Brain microvascular endothelial cell (primary cell): ENCODE results near the gene COL26A1.

ENCODE experiments used
- DNase-seq: peaks from one replicate; pipeline ENCODE4 v3.0.0-alpha.2; 2020
- H3K27ac ChIP-seq: fragments of 250-450 bp; sonication (Bioruptor Pico); 2 replicates; pipeline ENCODE4 v1.5.1; 2020; ENCODE audit warnings: mild to moderate bottlenecking, moderate library complexity
- H3K27me3 ChIP-seq: fragments of 250-450 bp; sonication (Bioruptor Pico); replicated peaks from 2 replicates; pipeline ENCODE4 v1.5.1; 2020; ENCODE audit warnings: mild to moderate bottlenecking
- H3K36me3 ChIP-seq: fragments of 250-450 bp; sonication (Bioruptor Pico); replicated peaks from 2 replicates; pipeline ENCODE4 v1.5.1; 2020; ENCODE audit warnings: mild to moderate bottlenecking
- H3K4me3 ChIP-seq: 2 replicates; pipeline ENCODE4 v1.5.1; 2011; ENCODE audit warnings: low read depth, mild to moderate bottlenecking, control low read depth, low read length, moderate library complexity
- in situ Hi-C: cut with HindIII; loops from 2 replicates; pipeline ENCODE4 v1.10.0; 2017; ENCODE audit warnings: low sequenced_read_pairs, low pct_ligation_motif_present
- TF ChIP-seq, protein P1 (sequence below): IDR thresholded peaks from 2 replicates; pipeline ENCODE4 v1.5.1; 2011; ENCODE audit warnings: low read depth, mild to moderate bottlenecking, moderate library complexity, low read length, control low read depth, inconsistent platforms; ENCODE audit errors: missing control alignments

COL26A1 gene

GRCh38 chr7:101402081-101402779, 39.6 kb downstream of the COL26A1 start:
- Histone ChIP-seq H3K36me3 (no peaks in the 10 kb centered on the region), H3K27me3 (no peaks in the 10 kb centered on the region), H3K4me3 (no peak overlapping the region), H3K27ac (no peak overlapping the region)
- in situ Hi-C loops: no loop called here
- DNase-seq: peak; percentile 18
- TF ChIP-seq, protein P1, sequence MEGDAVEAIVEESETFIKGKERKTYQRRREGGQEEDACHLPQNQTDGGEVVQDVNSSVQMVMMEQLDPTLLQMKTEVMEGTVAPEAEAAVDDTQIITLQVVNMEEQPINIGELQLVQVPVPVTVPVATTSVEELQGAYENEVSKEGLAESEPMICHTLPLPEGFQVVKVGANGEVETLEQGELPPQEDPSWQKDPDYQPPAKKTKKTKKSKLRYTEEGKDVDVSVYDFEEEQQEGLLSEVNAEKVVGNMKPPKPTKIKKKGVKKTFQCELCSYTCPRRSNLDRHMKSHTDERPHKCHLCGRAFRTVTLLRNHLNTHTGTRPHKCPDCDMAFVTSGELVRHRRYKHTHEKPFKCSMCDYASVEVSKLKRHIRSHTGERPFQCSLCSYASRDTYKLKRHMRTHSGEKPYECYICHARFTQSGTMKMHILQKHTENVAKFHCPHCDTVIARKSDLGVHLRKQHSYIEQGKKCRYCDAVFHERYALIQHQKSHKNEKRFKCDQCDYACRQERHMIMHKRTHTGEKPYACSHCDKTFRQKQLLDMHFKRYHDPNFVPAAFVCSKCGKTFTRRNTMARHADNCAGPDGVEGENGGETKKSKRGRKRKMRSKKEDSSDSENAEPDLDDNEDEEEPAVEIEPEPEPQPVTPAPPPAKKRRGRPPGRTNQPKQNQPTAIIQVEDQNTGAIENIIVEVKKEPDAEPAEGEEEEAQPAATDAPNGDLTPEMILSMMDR: no peak

GRCh38 chr7:101402835-101403234, 40.2 kb downstream of the COL26A1 start:
- DNase-seq: no peak
- Histone ChIP-seq H3K27ac (no peak overlapping the region), H3K27me3 (no peaks in the 10 kb centered on the region), H3K36me3 (no peaks in the 10 kb centered on the region), H3K4me3 (no peak overlapping the region)
- in situ Hi-C loops: no loop called here
- TF ChIP-seq, protein P1: no peak

DNA sequence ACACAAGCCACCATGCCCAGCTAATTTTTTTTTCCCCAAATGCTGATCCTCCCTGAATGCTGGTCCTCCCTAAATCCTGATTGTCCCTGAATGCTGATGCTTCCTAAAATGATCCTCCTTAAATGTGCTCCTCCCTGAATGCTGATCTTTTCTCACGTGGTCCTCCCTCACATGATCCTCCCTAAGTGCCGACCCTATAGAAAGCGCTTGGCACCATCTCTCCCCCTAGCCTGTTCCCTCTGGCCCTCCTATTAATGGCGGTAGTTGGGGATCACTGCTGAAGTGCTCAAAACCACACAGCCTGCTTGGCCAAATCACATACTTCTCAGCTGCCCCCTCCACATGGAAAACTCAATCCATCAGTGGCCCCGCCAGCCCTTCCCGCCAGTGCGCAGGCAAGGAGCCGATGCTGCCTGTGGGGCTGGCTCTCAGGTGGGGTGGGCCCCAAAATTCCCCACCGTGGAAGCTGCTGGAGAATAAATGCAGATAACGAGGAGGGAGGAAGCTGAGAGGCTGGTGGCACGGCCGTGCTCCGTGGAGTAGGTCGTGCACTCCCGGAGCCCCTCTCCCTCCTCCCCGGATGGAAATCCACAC, 42.9 kb downstream of the COL26A1 start:
- H3K36me3 ChIP-seq: no peaks in the 10 kb centered on the region
- H3K27me3 ChIP-seq: no peaks in the 10 kb centered on the region
- no peak overlapping the region for H3K4me3 ChIP-seq
- no peak overlapping the region for H3K27ac ChIP-seq
- DNase-seq: no peak
- in situ Hi-C loops: no loop called here
- TF ChIP-seq, protein P1: no peak

GRCh38 chr7:101410743-101411507, 48.2 kb downstream of the COL26A1 start:
- Histone ChIP-seq H3K27ac (no peak overlapping the region), H3K36me3 (no peaks in the 10 kb centered on the region), H3K4me3 (no peak overlapping the region), H3K27me3 (no peaks in the 10 kb centered on the region)
- TF ChIP-seq, protein P1: peak; percentile 93
- peak; percentile 6 for DNase-seq
- in situ Hi-C loops: no loop called here

- Histone ChIP-seq H3K4me3 (no peak overlapping the region), H3K27ac (no peak overlapping the region), H3K36me3 (no peaks in the 10 kb centered on the region), H3K27me3 (no peaks in the 10 kb centered on the region)
- no peak for DNase-seq
- in situ Hi-C loops: no loop called here
- TF ChIP-seq, protein P1: no peak
Observed at GRCh38 chr7:101411508-101411874, 48.8 kb downstream of the COL26A1 start.
